Effector CD8-positive, alpha-beta T cell (primary cell): Measurements from ENCODE around the gene GGT5.
"Not testable (repeated sequence)": the region's sequence is repeated elsewhere in the genome, so short reads cannot be mapped to it uniquely, and the experiment has no call there.

Experiments used
- DNase-seq: peaks from one replicate; lab custom pipeline; 2025; lab: John Stamatoyannopoulos, UW

GGT5 gene

DNA sequence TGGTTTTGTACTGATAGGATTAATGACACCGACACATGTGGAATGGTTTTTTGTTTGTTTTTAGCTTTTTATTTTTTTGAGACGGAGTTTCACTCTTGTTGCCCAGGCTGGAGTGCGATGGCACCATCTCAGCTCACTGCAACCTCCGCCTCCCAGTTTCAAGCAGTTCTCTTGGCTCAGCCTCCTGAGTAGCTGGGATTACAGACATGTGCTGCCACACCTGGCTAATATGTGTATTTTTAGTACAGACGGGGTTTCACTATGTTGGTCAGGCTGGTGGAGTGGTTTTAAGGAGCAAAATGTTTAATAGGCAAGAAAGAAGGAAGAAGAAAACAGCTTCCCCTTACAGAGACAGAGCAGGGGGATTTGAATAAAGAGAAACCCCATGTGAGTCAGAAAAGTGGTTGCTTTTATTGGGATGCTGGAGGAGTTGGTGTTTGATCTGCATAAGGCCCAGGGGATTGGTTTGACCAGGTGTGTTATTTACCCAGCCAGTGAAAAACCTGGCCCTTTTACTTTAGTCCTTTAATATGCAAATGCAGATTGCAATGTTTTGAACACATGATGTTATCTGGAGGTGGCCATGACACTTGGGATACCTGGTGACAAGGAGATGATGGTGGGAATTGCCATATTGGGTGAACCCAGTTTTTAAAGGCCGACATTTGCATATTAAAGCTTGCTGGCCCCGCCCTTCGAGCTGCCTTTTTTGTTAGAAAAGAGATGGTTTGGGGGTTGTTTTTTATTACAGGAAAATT is 39.3 kb downstream of the GGT5 start:
- no peak for DNase-seq

DNA sequence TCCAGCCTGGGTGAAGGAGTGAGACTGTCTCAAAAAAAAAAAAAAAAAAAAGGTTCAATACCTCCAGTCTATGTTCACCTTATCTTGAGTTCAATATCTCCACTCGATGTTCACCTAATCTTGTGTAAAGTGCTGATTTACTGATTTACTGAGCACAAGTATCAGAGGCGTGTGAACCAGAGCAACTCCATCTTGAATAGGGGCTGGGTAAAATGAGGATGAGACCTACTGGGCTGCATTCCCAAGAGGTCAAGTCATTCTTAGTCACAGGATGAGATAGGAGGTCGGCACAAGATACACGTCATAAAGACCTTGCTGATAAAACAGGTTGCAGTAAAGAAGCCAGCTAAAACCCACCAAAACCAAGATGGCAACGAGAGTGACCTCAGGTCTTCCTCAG is 41.0 kb downstream of the GGT5 start:
- DNase-seq: not testable (repeated sequence)

DNA sequence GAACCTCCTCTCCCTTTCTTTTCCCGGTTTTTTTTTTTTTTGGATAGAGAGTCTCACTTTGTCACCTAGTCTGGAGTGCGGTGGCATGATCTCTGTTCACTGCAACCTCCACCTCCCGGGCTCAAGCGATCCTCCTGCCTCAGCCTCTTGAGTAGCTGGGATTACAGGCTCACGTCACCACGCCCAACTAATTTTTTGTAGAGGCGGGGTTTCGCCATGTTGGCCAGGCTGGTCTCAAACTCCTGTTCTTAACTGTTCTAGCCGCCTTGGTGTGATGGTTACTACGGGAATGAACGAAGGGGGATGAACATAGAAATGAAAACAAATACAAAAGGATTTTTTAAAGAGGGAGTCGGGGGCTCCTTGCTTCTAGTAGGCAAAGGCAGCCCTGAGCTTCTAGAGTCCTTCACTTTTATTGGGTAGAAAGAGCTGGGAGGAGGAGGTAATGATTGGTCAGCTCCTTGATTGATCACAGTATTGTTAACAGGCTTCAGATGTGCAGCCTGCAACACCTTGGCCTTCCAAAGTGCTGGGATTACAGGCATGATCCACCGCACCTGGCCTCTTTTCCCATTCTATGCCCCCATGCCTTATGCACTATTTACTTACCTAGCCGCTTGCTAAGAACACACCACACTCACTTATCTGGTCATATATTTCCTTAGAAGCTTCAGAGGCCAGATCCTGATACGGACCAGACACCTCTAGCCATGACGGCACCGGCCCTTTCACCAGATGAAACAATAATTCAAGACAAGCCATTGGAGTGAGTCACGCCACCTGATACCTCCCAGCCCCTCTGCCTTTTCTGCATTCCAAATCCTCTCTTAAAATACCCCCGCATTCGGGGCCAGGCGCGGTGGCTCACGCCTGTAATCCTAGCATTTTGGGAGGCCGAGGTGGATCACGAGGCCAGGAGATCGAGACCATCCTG is 42.9 kb downstream of the GGT5 start:
- DNase-seq: no peak

DNA sequence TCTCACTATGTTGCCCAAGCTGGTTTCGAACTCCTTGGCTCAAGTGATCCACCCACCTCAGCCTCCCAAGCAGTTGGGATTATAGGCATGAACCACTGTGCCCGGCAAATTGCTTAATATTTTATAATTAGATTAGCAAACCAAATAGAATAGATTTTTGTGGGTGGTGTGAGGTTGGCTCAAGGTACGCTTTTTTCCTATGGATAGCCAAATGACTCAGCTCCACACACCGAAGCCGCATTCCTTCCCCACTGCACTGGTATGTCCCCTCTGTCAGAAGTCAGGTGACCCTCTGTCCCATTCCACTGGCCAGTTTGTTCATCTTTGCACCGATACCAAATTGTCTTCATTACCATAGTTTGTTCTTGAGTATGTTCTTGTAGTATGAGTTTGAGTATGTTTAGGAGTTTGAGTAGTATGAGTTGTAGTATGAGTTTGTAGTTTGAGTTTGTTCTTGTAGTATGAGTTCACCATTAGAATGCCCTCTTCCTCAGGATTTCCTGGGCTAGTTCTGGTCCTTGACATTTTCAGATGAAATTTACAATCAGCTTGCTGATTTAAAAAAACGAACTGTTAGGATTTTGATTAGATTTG is 44.2 kb downstream of the GGT5 start:
- no peak for DNase-seq

DNA sequence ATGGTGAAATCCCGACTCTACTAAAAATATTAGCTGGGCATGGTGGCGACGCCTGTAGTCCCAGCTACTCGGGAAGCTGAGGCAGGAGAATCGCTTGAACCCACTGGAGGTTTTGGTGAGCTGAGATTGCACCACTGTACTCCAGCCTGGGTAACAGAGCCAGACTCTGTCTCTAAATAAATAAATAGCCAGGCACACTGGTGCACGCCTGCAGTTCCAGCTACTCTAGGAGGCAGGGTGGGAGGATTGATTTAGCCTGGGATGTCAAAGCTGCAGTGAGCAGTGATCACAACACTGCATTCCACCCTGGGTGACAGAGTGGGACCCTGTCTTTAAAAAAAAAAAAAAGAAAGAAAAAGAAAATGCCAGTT is 46.2 kb downstream of the GGT5 start:
- DNase-seq: no peak

DNA sequence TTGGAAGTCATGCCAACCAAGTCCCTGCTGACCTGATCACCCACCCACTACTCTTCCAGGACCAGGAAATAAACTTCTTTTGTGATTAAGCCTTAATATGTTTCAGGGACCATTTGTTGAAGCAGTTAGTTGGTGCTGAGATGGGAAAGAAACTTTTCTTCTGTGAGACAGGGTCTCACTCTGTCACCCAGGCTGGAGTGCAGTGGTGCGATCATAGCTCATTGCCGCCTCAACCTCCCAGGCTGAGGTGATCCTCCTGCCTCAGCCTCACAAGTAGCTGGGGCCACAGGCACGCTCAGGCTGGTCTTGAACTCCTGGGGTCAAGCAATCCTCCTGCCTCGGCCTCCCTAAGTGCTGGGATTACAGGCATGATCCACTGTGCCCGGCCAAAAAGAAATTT is 53.0 kb downstream of the GGT5 start:
- no peak for DNase-seq

DNA sequence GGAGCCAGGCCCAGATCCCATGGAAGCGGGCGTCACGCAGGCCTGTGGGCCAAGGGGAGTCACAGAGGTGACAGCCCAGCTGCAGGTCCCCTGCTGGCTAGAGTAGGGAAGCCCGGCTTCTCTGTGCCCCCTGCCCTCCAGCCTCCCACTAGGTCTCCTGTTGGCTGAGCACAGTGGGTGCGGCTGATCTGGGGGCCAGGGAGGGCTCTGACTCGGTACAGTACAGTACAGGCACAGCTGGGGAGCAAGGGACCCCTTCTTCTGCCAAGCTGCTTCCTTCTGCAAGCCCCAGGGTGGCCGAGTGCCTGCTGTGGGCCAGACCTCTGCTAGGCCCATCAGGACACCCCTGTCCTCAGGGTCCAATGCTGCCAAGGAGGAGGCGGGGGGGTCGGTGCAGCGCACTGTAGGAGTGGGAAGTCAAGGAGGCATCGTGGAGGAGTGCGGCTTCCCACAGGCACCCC is 53.5 kb downstream of the GGT5 start:
- no peak for DNase-seq

DNA sequence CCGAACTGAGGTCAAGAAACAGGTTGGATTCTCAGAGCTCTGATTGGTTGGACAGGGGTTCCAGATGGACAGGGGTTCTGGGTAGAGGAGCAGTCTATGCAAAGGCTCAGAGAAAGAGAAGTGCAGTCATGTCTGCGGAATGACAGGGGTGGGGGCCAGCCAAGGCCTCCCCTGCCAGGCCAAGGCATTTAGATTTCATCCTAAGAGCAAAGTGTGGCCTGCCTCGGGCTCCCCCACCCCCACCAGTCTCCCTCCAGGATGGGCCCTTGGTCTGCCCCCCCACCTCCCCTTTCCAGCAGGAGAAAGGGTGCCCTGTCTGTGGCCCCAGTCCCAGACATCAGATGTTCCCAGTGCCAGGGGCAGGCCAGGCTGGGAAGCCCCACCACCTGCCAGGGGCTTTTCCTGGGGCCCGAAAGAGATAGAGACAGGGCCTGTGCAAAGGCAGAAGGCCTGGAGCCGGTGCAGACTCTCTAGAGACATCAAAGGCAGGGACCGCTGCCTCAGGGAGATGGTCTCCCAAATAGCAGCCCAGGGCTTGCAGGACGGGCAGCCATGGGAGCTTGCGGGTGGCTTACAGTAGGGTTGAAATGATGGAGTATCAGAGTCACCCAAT is 54.2 kb downstream of the GGT5 start:
- no peak for DNase-seq

DNA sequence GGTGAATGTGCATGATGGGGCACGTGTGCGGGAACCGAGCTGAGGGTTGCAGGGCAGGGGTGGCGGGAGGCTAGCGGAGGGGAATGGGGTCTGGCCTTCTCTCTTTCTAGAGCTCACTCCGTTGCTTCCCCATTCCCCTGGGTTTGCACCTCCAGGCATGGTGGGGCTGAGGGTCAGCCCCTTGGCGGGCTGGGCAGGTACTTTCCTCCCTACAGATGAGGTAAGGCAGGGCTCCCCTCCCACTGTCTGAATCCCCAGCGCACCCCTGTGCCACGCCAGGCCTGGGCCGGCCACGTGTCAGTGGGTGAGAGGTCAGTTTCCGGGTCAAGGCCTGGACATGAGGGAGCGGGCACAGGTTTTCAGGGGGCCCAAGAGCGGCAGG is 54.7 kb downstream of the GGT5 start:
- no peak for DNase-seq

DNA sequence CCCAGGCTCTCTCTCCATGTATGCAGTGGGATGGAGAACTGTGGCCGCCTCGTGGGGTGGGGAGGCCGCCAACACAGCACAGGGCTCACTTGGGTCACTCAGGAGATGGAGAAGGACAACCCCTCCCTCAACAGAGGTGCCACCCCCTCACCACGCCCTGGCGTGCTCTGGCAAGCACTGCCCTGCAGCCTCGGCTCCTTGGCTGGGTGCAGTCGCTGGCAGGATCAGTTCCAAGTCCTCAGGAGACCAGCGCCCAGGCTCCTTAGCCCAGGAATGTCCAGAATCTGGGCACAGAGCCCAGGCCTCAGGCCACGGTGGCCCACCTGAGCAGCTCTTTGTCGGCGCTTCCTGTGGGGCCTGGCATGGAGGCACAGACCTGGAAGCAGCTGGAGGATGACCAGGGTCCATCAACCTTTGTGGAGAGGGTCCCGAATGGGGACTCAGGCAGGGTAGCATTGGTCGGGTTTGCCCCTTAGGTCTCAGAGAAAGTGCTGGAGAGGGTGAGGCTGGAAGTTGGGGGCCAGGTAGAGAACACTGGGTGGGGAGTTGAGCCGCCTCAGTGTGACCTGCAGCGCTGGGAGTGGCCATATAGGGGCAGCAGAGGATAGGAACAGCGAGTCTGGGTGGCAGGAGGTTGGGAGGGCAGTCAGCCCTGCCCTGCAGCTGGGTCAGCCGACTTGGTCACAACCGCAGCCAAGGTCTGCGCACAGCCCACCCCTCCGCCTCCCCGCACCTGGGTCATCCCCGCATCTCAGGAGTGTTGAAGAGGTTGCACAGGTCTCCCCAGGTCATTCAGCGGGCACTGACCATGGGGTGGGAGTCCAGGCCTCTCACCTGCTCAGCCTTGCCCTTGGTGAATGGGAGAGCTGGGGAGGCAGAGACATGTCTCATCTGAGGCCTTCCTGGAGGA is 55.4 kb downstream of the GGT5 start:
- no peak for DNase-seq

DNA sequence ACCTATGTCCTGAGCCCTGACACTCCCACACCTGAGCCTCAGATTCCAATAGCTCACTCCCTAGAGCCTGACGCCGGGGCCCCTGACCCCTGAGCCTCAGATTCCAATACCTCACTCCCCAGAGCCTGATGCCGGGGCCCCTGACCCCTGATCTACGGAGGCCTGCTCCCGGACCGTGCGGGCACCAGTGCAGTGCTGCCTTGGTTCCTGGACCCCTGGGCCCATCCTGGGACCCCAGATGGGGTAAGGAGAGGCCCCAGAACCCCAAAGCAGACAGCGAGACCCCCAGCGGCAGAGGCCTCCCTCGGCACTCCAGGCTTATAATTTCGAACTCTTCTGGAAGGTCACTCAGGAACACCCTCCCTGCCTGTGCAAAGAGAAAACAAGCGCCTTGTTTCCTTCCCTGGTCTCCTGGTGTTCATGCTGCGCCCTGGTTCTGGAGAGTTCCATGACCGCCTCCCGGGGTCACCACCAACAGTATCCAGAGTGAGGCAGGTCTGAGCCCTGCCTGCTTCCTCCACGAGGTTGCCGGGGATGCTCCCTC is 56.1 kb downstream of the GGT5 start:
- no peak for DNase-seq

DNA sequence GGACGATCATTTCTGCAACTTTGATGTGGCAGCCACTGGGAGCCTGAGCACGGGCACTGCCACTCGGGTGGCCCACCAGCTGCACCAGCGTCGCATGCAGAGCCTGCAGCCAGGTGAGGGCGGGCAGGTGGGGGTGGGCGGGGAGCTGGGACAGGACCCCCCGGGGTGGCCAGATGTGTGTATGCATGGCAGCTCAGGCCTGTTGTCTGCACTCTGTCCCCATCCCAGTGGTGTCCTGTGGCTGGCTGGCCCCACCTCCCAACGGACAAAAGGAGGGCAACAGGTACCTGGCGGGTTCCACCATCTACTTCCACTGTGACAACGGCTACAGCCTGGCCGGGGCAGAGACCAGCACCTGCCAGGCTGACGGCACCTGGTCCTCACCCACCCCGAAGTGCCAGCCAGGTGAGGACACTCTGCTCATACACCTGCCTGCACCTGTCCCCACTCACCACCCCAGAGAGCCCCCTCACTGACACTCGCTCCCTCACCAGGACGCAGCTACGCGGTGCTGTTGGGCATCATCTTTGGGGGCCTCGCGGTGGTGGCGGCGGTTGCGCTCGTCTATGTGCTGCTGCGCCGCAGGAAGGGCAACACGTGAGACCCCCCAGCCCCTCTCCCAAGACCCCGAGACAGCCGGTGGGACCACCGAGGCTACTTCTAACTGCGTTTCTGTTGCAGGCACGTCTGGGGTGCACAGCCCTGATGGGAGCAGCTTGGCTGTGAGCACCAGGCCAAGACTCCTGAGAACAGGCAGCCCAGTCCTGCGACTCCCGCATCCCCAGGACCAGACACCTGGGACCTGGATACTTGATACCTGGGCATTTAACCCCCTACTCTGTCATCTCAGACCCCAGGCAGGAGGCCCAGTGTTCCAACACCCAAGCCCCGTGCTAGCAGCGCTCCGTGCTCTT is 56.9 kb downstream of the GGT5 start:
- DNase-seq: no peak

DNA sequence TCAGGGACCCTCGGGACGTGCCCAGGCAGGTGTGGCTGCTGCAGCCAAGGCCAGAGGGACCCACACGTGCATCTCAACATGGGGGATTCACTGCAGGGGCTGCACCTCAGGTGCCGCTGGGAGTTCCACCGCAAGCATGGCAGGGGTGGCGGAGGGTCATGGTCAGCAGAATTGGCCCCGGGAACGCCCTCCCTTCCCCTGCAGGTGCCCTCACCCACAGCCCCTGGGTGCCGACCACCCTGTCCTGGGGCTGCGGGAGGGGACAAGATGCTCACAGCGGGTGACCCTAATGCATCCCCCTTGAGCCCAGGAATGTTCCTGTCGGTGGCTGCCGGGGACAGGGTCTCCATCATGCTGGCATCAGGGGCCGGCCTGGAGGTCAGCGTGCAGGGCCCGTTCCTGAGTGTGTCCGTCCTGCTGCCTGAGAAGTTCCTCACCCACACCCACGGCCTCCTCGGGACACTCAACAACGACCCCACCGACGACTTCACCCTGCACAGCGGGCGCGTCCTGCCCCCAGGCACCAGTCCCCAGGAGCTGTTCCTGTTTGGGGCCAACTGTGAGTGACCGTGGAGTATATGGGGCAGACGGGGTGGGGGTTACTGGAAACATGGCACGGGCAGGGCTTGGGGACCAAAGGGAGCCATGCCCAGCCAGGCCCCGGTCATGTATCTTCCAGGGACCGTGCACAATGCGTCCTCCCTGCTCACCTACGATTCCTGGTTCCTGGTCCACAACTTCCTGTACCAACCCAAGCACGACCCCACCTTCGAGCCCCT is 57.8 kb downstream of the GGT5 start:
- no peak for DNase-seq

DNA sequence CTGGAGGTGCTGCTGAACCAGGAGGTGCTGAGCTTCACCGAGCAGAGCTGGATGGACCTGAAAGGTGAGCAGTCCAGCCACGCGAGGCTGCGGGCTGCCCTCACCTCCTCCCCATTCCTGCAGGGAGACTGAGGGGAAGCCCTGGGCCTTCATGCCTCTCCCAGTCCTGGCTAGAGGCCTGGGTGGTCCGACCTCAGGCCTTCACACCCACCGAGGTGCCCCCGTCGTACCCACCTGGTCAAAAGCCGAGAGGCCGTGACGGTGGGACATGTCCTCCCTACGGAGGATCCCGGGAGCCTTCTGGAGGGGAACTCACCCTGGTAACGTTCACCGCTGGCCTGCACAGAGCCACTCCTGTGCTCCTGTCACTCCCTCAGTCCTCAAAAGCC is 58.5 kb downstream of the GGT5 start:
- DNase-seq: no peak

DNA sequence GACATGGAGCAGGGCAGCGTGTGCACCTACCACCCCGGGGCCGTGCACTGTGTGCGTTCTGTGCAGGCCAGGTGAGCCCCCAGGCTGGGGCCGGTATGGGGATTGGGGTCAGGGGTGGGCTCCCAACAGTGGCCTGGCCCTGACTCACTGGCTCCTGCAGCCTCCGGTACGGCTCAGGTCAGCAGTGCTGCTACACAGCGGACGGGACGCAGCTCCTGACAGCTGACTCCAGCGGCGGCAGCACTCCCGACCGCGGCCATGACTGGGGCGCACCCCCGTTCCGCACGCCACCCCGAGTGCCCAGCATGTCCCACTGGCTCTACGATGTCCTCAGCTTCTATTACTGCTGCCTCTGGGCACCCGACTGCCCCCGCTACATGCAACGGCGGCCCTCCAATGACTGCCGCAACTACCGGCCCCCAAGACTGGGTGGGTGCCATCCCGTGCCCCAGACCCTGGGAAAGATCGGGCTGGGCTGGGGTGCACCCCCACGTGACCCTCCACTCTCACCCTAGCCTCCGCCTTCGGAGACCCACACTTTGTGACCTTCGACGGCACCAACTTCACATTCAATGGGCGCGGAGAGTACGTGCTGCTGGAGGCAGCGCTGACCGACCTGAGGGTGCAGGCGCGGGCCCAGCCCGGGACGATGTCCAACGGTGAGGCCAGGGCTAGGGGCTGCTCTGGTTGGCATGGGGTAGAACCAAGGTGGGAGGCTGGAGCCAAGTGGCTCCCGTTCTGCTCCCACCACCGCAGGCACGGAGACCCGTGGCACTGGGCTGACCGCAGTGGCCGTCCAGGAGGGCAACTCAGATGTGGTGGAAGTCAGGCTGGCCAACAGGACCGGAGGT is 59.2 kb downstream of the GGT5 start:
- no peak for DNase-seq

DNA sequence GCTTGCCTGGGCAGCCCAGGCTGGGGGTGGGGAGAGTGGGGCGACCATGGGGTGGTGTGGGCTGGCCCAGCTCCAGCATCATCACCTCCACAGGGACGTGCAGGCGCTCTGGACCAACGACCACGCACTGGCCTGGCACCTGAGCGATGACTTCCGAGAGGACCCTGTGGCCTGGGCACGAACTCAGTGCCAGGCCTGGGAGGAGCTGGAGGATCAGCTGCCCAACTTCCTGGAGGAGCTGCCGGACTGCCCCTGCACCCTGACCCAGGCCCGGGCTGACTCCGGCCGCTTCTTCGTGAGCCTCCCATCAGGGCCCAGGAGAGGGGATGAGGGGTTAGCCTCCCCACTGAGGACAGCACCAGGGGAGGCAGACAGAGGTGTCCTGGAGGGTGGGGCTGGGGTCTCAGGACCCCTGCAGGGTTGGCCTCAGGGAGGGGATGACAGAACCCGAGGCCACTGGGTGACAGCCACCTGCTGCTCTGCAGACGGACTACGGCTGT is 59.8 kb downstream of the GGT5 start:
- no peak for DNase-seq

DNA sequence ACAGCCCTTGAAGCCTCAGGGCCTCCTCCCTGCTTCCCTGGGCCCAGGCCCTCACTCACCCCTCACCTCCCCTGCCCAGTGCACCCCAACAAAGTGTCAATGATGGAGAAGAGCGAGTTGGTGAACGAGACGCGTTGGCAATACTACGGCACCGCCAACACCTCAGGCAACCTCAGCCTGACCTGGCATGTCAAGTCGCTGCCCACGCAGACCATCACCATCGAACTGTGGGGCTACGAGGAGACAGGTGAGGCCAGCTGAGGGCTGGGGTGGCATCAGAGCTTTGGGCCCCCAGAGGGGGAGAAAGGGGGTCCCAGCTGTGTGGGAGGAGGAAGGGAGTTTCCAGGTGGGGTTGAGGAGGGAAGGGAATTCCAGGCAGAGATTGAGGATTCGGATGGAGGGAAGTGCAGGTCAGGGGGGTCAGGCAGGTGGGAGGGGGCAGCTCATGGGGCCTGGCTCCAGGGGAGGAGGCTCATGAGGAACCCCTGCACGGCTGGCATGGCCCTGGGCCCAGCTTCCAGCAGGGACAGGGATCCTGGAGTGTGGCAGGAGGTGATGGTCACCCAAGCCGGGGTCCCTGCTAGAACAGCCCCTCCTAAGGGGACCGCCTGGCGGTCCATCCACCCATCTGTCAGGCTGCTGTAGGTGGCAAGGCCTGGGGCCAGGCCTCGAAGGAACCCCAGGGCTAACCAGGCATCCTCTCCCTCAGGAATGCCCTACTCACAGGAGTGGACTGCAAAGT is 60.7 kb downstream of the GGT5 start:
- DNase-seq: no peak
